GM21390 (cell line): ENCODE data around the gene IFITM2.

ENCODE experiments used
- ATAC-seq: cut with Tn5 transposase; IDR thresholded peaks from one replicate; pipeline ENCODE4 v1.9.1; 2021; ENCODE audit not compliant: unreplicated experiment

The IFITM2 gene

DNA sequence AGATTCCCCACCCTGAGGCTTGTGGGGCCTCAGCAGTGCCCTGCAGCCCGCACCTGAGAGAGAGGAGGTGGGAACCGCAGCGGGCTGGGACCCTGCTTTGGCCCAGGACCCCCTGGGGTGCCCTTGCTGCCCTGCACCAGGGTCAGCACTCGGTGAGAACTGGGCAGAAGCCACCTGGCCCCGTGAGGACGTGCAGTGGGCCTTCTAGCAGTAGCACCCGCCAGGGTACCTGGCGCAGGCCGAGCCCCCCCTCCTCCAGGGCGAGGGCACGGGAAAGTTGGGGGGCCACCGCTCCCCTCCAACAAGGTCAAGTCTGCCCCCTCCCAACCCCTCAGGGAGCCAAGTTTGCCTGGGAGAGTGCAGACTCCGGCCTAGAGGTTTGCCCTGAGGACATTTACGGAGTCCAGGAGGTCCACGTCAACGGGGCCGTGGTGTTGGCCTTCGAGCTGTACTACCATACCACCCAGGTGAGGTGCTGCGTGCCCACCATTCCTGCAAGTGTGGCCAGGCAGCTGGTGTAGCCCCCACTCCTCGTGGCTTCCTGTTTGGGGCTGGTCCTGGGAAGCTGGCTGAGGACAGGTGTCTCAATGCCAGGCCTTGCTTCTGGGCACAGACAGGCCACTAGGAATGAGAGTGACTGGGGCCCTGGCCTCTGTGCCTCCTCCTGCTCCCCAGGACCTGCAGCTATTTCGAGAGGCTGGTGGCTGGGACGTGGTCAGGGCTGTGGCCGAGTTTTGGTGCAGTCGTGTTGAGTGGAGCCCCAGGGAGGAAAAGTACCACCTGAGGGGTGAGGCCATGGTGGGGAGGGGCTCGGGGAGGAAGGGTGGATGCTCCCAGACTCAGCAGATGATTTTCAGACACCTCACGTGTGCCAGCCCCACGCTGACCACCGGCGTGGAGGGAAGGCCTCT is 15.2 kb upstream of the IFITM2 start:
- ATAC-seq, result no peak

DNA sequence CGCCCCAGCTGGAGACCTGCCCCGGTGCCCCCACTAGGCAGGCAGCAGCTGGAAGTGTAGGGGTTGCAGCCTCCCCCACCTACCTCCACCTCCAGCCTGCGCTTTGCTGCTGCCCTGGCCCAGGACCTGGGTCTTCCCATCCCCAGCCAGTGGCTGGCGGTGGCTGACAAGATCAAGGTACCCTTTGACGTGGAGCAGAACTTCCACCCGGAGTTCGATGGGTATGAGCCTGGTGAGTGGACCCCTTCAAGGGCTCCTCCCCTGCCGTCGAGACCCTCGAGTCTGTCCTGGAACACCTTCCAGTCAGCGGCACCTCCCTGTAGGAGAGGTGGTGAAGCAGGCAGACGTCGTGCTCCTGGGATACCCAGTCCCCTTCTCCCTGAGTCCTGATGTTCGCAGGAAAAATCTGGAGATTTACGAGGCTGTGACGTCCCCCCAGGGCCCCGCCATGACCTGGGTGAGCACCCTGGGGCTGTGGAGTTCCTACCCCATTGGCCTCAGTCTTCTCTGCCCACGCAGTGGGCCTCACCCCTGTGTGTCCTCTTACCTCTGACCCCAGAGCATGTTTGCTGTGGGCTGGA is 14.3 kb upstream of the IFITM2 start:
- no peak for ATAC-seq

DNA sequence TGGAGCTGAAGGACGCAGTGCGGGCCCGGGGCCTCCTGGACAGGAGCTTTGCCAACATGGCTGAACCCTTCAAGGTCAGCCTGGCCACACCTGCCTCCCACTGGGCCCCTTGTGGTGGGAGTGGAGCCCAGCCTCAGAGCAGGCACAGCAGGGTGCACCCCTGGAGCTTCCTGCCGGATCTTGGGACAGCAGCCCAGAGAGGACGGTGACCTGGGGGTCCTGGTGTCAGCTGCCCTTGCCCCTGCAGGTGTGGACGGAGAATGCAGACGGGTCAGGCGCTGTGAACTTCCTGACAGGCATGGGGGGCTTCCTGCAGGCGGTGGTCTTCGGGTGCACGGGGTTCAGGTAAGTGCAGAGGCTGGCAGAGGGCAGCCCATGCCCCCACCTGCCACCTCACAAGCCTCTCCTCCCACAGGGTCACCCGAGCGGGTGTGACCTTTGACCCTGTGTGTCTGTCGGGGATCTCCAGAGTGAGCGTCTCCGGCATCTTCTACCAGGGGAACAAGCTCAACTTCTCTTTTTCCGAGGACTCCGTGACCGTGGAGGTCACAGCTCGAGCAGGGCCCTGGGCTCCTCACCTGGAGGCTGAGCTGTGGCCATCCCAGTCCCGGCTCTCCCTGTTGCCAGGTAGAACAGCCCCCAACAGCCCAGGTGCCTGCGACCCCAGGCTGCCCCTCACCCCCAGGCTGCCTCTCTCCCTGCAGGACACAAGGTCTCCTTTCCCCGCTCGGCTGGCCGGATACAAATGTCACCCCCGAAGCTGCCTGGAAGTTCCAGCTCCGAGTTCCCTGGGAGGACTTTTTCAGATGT is 13.6 kb upstream of the IFITM2 start:
- no peak for ATAC-seq

- ATAC-seq, result no peak
These were observed 12.8 kb upstream of the IFITM2 start for GRCh38 chr11:294780-295179.

DNA sequence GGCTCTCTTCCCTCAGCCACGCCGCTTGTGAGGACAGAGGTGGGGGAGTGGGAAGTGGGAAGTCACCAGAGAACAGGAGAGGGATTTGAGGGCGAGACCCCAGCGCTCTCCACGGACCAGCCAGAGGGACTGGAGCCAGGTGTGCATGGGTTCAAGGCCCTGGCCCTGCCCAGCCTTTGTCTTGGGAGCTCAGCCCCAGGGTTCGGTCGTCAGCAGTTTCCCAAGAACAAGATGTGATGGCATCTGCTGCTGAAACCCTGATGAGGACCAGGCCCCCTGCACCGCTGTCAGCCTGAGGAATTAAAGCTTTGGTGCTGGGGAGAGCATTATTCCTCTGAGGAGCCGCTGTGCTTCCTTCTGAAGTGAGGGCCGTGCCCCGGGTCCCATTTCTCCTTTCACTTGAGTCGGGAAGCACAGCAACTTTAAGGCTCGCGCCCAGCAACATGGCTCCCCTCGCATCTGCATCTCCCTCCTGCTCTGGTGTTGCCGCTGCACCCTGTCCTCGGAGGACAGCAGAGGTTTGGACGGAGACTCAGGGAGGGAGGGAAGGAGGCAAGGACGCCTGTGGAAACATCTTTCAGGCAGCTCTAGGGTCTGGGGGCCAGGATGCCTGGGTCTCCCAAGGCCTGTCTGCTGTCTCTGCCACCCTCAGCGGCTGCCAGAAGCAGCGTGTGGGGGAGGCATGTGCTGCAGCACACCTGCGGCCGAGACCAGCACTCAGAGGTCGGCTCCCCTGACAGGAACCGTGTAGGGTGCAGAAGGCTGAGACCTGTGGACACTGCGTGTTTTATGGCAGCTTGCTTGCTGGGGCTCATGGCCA is 12.1 kb upstream of the IFITM2 start:
- no peak for ATAC-seq

DNA sequence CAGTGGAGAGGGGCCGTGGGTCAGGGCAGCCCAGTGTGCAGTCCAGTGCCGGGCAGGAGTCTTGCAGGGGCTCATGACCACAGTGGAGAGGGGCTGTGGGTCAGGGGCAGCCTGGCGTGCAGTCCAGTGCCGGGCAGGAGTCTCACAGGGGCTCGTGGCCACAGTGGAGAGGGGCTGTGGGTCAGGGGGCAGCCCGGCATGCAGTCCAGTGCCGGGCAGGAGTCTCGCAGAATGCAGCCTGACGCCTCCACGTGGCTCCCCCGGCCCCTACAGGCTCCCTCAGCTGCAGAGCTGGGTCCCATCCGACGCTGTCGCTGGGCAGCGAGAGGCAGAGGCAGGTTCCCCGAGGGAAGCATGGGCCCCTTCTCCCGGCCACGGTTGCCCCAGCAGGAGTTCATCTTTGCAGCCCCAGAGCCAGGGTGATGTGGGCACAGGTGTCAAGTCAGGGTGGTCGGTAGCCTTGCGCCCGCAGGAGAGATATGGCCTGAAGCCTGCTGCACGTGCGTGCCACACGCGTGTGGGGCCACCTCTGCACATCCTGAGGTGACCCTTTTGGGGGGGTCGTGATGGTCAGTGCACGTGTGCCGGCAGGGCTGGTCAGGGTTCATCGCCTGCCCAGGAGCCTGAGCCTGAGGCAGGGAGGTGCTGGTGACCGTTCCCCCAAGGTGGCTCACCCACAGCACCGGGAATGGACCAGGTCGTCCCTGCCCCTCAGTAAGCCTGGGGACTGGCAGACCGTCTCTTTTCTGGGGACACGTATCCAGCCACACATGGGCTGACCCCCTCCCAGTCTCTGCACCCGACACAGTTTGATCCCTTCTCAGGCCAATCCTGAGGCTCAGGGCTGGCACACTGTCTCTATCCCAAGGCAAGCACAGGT is 11.2 kb upstream of the IFITM2 start:
- no peak for ATAC-seq

- no peak for ATAC-seq
These were observed 10.5 kb upstream of the IFITM2 start for GRCh38 chr11:297051-297585.

- ATAC-seq, result no peak
These were observed 9.8 kb upstream of the IFITM2 start for GRCh38 chr11:297586-298405.

DNA sequence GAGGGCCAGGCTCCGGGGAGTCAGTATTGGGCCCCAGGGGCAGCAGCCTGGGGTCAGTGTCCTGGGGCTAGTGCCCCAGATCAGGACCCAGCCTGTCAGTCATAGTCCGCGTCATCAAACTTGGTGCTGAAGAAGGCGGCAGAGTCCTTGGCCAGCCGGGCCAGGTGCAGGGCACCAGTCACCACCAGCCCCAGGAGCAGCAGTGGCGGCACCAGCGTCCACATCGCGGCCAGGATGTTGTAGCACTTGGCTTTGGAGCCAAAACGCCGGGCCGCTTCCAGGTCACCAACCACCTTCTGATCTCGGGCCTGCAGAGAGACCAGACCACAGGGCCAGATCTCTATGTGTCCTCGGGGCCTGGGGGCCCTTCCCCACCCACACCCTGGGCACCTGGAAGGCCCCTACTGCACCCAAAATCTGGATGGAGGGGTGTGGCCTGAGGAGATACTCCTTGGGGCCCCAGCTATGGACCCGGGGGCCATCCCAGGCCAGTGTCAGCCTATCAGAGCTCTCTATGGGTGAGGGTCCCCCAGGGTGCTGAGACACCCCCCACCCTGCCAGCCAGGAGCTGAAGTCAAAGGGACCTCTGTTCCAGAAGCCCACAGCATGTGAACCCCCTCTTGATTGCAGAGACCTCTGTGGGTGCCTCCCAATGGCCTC is 9.1 kb upstream of the IFITM2 start:
- ATAC-seq, result no peak

DNA sequence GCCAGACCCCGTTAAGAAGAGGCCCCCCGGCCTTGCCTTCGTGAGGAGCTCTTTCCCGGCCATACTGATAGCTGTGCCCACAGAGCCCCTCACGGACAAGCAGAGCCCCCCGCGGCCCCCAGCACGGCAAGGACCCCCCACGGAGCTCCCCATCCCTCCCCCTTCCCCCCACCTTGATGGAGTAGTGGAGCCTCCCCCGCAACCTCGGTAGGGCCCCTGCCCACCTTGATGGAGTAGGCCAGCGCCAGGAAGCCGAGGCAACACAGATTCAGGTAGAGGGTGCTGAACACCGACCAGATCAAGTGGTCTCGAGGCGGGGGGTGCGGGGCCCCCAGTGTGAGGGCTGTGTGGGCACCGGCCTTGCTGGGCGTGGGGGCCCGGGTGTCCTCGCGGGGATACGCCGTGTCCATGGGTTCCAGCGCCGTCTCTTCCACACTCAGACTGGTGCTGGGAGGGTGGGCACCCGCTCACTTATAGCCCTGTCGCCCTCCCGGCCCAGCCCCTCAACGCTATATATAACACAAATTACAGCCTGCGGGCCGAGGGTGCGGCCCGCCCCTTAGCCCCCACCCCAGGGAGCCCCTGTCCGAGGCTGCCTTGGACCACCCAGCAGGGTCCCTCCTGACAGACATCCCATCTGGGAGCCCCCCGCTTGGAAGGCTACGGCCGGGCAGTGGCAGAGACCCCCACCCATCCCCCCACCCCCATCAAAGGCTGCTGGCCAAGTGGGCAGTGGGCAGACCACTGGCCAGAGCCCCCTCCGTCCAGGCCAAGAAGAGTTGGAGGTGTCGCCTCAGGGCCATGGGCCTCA is 8.3 kb upstream of the IFITM2 start, which contains the start of gene IFITM5:
TSS of gene IFITM5 (minus strand) at position 446 of the 811 bp plus-strand sequence. CDS start at position 410, 36 bp downstream.
- no peak for ATAC-seq

- no peak for ATAC-seq
These were observed 7.5 kb upstream of the IFITM2 start for GRCh38 chr11:299951-300735.

DNA sequence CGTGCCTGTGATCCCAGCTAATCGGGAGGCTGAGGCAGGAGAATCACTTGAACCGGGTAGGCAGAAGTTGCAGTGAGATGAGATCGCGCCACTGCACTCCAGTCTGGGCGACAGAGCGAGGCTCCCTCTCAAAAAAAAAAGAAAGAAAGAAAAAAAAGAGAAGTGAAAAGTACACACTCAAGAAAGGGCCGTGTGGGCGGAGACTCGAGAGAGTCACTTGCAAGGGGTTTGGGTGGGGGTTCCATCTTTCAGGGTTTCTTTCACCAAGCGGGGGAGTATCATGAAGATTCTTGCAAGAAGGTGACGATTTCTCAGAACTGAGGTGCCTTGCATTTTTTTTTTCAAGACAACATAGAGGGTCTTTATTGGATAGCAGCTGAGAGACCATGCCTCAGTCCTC is 4.3 kb upstream of the IFITM2 start:
- no peak for ATAC-seq

DNA sequence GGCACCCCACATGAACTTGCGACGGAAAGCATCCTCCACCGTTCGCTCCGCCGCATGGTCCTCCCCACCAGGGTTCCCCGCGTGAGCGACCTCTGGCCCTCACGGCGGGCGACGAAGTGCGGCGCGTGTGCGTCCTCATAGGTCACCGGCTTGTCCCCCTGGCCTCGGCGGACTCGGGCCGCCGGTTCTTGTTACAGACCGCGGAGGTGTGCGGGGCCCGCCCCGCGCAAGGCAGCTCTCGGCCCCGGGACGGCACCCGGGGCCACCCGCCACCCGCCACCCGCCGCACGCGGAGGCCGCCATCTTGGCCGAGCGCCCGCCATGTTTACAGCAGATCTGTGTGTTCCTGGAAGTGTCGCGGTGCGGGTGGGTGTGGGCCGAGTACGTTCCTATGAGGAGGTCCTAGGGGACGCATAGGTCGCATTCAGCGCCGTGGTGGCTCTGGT is 3.5 kb upstream of the IFITM2 start:
- ATAC-seq, result no peak

GRCh38 chr11:304915-305843 is 2.4 kb upstream of the IFITM2 start:
- no peak for ATAC-seq

DNA sequence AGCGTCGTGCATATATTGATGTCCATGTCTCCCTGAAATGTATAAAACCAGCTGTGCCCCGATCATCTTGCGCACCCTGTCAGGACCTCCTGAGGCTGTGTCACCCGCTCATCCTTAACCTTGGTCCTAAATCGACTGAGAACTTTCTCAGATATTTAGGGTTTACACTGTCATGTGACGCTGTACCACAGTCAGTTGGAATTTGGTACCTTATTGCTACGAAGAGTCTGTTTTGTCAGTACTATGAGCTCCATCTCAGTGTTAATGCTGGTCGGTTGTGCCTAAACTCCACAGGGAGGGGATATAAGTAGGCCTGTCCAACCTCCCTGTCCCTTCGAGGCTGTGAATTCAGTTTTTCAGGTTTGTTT is 1.8 kb upstream of the IFITM2 start:
- no peak for ATAC-seq
